KMS-11 (cell line): ENCODE measurements around the gene CD164.

Source experiments
- H2AFZ ChIP-seq: fragments of 200-600 bp; sonication (generic); 2 replicates; pipeline ENCODE4 v1.6.1; 2016; ENCODE audit warnings: antibody characterized with exemption, mixed run types, low read depth
- H3K27ac ChIP-seq: fragments of 200-600 bp; sonication (generic); 2 replicates; pipeline ENCODE4 v1.6.1; 2016; ENCODE audit warnings: mild to moderate bottlenecking, mixed run types
- H3K27me3 ChIP-seq: fragments of 200-600 bp; sonication (generic); 2 replicates; pipeline ENCODE4 v1.6.1; 2017; ENCODE audit warnings: mild to moderate bottlenecking, low read depth, mixed run types, moderate library complexity; ENCODE audit not compliant: insufficient read depth
- H3K36me3 ChIP-seq: fragments of 200-600 bp; sonication (generic); 2 replicates; pipeline ENCODE4 v1.6.1; 2017; ENCODE audit warnings: mild to moderate bottlenecking, mixed run types; ENCODE audit not compliant: insufficient read depth
- H3K4me1 ChIP-seq: fragments of 200-600 bp; sonication (generic); 2 replicates; pipeline ENCODE4 v1.6.1; 2016; ENCODE audit warnings: mild to moderate bottlenecking, low read depth, mixed run types; ENCODE audit not compliant: poor library complexity, severe bottlenecking
- H3K4me2 ChIP-seq: fragments of 200-600 bp; sonication (generic); 2 replicates; pipeline ENCODE4 v1.7.0; 2016; ENCODE audit warnings: mild to moderate bottlenecking, mixed run types
- H3K4me3 ChIP-seq: fragments of 200-600 bp; sonication (generic); IDR thresholded peaks from 2 replicates; pipeline ENCODE4 v1.6.1; 2017; ENCODE audit warnings: low read depth, low read length, mixed read lengths; ENCODE audit not compliant: insufficient read depth
- H3K79me2 ChIP-seq: fragments of 200-600 bp; sonication (generic); 2 replicates; pipeline ENCODE4 v1.6.1; 2016; ENCODE audit warnings: low read depth, mixed run types; ENCODE audit not compliant: insufficient read depth
- H3K9ac ChIP-seq: fragments of 200-600 bp; sonication (generic); 2 replicates; pipeline ENCODE4 v1.6.1; 2016; ENCODE audit warnings: mild to moderate bottlenecking, mixed run types
- H4K20me1 ChIP-seq: fragments of 200-600 bp; sonication (generic); 2 replicates; pipeline ENCODE4 v1.6.1; 2016; ENCODE audit warnings: mild to moderate bottlenecking, mixed run types; ENCODE audit not compliant: insufficient read depth
- TF ChIP-seq, protein P1 (sequence below): fragments of 200-600 bp; sonication (generic); conservative IDR thresholded peaks from 2 replicates; pipeline ENCODE4 v1.6.1; 2017; ENCODE audit warnings: low read depth, mild to moderate bottlenecking, antibody characterized with exemption, low read length, moderate library complexity, mixed read lengths

The CD164 gene

DNA sequence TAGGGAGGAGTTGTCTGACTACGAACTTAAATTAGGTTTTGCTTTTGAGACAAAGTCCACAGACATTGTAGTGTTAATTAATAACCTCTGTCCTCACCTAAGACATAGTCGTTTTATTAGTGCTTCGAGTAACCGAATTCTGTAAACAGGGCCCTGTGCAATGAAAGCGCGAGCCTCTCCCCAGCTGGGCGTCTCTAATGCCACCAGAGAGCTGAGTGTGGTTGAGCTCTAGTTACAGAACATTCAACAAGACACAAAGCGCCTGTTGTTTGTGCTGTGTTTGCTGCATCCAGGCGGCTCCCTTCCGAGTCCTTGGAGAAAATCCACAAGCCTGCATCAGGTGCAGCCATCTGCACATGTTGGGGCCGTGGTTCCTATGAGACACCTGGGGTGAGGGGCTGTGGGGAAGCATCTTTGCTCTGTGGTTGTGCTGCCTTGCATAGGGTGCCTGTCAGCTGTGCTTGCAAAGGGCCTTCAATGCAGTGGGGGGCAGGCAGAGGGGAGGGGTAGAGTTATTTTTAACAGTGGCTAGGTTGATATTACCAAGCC lies 63.9 kb downstream of the CD164 start:
- Histone ChIP-seq H2AFZ (no peak overlapping the region), H3K4me1 (no peaks in the 10 kb centered on the region), H3K27me3 (no peaks in the 10 kb centered on the region), H3K9ac (no peak overlapping the region), H3K27ac (no peak overlapping the region), H4K20me1 (no peaks in the 10 kb centered on the region), H3K36me3 (no peaks in the 10 kb centered on the region), H3K4me3 (no peak overlapping the region), H3K79me2 (no peaks in the 10 kb centered on the region), H3K4me2 (no peak overlapping the region)
- TF ChIP-seq, protein P1, sequence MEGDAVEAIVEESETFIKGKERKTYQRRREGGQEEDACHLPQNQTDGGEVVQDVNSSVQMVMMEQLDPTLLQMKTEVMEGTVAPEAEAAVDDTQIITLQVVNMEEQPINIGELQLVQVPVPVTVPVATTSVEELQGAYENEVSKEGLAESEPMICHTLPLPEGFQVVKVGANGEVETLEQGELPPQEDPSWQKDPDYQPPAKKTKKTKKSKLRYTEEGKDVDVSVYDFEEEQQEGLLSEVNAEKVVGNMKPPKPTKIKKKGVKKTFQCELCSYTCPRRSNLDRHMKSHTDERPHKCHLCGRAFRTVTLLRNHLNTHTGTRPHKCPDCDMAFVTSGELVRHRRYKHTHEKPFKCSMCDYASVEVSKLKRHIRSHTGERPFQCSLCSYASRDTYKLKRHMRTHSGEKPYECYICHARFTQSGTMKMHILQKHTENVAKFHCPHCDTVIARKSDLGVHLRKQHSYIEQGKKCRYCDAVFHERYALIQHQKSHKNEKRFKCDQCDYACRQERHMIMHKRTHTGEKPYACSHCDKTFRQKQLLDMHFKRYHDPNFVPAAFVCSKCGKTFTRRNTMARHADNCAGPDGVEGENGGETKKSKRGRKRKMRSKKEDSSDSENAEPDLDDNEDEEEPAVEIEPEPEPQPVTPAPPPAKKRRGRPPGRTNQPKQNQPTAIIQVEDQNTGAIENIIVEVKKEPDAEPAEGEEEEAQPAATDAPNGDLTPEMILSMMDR, result no peak

DNA sequence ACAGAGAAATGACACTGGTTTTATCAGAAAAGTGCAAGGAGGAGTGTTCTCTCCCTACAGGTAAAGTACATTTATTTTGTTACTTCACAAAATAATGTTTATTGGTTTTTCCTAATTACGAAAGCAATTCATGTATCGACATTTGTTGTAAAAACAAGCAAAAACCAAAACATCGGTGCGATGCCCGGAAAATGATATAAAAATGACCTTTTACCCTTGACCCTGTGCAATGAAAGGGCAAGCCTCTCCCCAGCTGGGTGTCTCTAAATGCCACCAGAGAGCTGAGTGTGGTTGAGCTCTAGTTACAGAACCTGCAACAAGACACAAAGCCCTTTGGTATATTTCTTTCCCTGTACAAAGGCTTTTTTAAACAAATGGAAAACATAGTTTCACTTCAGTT lies 65.4 kb downstream of the CD164 start:
- Histone ChIP-seq H3K79me2 (no peaks in the 10 kb centered on the region), H3K4me2 (no peak overlapping the region), H2AFZ (no peak overlapping the region), H3K4me3 (no peak overlapping the region), H4K20me1 (no peaks in the 10 kb centered on the region), H3K9ac (no peak overlapping the region), H3K27ac (no peak overlapping the region), H3K27me3 (no peaks in the 10 kb centered on the region), H3K4me1 (no peaks in the 10 kb centered on the region), H3K36me3 (no peaks in the 10 kb centered on the region)
- TF ChIP-seq, protein P1, result no peak
